OCI-LY1 (cell line): ENCODE results near the gene MFSD12.
"Not testable (repeated sequence)": the region's sequence is repeated elsewhere in the genome, so short reads cannot be mapped to it uniquely, and the experiment has no call there.

ENCODE experiments used
- CTCF ChIP-seq: fragments of 200-600 bp; sonication (generic), shearing (Covaris generic); IDR thresholded peaks from 2 replicates; pipeline ENCODE4 v1.5.1; 2017; ENCODE audit warnings: mild to moderate bottlenecking, antibody characterized with exemption, low read length, moderate library complexity, mixed read lengths
- EZH2 ChIP-seq: fragments of 200-600 bp; sonication (generic), shearing (Covaris generic); IDR thresholded peaks from 2 replicates; pipeline ENCODE4 v1.8.0; 2017; ENCODE audit warnings: borderline replicate concordance, mixed run types, mild to moderate bottlenecking, antibody characterized with exemption, low read length, moderate library complexity, mixed read lengths

- TF ChIP-seq CTCF, EZH2: not testable (repeated sequence)
These were observed 26.8 kb upstream of the MFSD12 start for GRCh38 chr19:3584036-3584802.
